ENCODE data around the gene PLA2G4D. TPM values are rescaled to one million over a fixed set of nuclear protein-coding genes. Genes with fewer than 3 reads are reported as not detected.

PLA2G4D gene
- total and polyA plus RNA-seq, 10 of the 15 experiments (the other 5 are each of a cell fraction or from before 2014, with no cell fraction given): 0.03 TPM; not detected in 9

- TF ChIP-seq ZNF592 (IDR thresholded peaks at IDR 0.05) (no peak), IRF3 (IDR thresholded peaks at IDR 0.05) (no peak), RBBP5 (conservative IDR thresholded peaks at IDR 0.05) (no peak), ZNF687 (IDR thresholded peaks at IDR 0.05) (no peak), NFYB (IDR thresholded peaks at IDR 0.05; ENCODE audit: insufficient read depth, low read depth, low read length) (no peak), FOXK2 (IDR thresholded peaks at IDR 0.05) (no peak), NRF1 (conservative IDR thresholded peaks at IDR 0.05; ENCODE audit: low read depth, low read length) (no peak), WRNIP1 (IDR thresholded peaks at IDR 0.05; ENCODE audit: borderline replicate concordance, low read depth, low read length) (no peak), YY1 (IDR thresholded peaks at IDR 0.05; ENCODE audit: low read depth, low read length) (no peak), SMC3 (IDR thresholded peaks at IDR 0.05; ENCODE audit: borderline replicate concordance, low read length) (no peak), RFX5 (IDR thresholded peaks at IDR 0.05; ENCODE audit: low read depth, low read length) (no peak), KAT2A (conservative IDR thresholded peaks at IDR 0.05; ENCODE audit: control insufficient read depth, low read depth, low read length) (no peak), CEBPZ (IDR thresholded peaks at IDR 0.05; ENCODE audit: low read depth, low read length) (no peak)
Observed at GRCh38 chr15:42053010-42053409, 41.4 kb downstream of the PLA2G4D start (continued).

Data from GM12878 (cell line).